Suprapubic skin (tissue), 4 donors: ENCODE measurements around the gene SIGLEC8.

Experiments used
- EP300 ChIP-seq: sonication (generic); formaldehyde crosslinking; IDR thresholded peaks from one replicate; pipeline ENCODE4 v1.6.1; 2017; ENCODE audit warnings: antibody characterized with exemption
- POLR2A ChIP-seq, 2 donors: fragments of 450-650 bp; IDR thresholded peaks; one replicate each; pipeline ENCODE4 v1.6.1; 2017; ENCODE audit warnings: antibody characterized with exemption in 2 of 2, mild to moderate bottlenecking in 2 of 2, moderate library complexity in 2 of 2
- POLR2AphosphoS5 ChIP-seq, 3 donors: sonication (generic); formaldehyde crosslinking; IDR thresholded peaks; one replicate each; pipeline ENCODE4 v1.6.1; 2017; ENCODE audit warnings: antibody characterized with exemption in 3 of 3
- TF ChIP-seq, protein P1 (sequence below), 2 donors: fragments of 200-600 bp in 1 of 2; fragments of 450-650 bp in 1 of 2; sonication (generic) in 1 of 2; IDR thresholded peaks; one replicate each; pipeline ENCODE4 v1.5.1; 2016 to 2019; ENCODE audit warnings: antibody characterized with exemption in 2 of 2, mild to moderate bottlenecking in 1 of 2, moderate library complexity in 1 of 2

DNA sequence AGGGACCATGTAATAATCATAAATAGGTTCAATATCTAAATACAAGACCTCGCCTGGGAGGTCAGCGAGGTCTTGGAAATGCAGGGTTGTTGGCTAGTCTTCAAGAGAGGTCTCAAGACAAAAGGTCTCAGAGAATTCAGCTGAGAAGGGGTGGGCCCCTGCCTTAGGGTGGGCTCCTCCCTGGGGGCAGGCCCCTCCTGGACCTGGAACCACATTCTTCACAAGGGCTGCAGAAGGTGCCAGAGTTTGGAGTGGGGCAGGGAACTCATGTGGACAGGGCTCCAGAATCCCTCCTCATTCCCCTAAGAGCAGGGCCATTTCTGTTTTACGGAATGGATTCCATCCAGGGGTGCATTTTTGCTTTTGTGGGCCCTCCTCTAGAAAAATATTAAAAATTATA lies 30.2 kb upstream of the SIGLEC8 start:
- TF ChIP-seq POLR2A (IDR thresholded peaks at IDR 0.05) (no peak), POLR2AphosphoS5 (IDR thresholded peaks at IDR 0.05) (no peak), EP300 (no peak)
- TF ChIP-seq, protein P1, sequence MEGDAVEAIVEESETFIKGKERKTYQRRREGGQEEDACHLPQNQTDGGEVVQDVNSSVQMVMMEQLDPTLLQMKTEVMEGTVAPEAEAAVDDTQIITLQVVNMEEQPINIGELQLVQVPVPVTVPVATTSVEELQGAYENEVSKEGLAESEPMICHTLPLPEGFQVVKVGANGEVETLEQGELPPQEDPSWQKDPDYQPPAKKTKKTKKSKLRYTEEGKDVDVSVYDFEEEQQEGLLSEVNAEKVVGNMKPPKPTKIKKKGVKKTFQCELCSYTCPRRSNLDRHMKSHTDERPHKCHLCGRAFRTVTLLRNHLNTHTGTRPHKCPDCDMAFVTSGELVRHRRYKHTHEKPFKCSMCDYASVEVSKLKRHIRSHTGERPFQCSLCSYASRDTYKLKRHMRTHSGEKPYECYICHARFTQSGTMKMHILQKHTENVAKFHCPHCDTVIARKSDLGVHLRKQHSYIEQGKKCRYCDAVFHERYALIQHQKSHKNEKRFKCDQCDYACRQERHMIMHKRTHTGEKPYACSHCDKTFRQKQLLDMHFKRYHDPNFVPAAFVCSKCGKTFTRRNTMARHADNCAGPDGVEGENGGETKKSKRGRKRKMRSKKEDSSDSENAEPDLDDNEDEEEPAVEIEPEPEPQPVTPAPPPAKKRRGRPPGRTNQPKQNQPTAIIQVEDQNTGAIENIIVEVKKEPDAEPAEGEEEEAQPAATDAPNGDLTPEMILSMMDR (IDR thresholded peaks at IDR 0.05) = no peak
